GM13976 (cell line): ENCODE measurements around the gene PNPLA3.

ENCODE experiments used
- DNase-seq: peaks from one replicate; pipeline ENCODE4 v3.0.0; 2012; ENCODE audit warnings: low spot score
- CTCF ChIP-seq: IDR thresholded peaks from 2 replicates; pipeline ENCODE4 v1.5.1; 2012; ENCODE audit warnings: borderline replicate concordance, mild to moderate bottlenecking; ENCODE audit not compliant: insufficient read depth; ENCODE audit errors: extremely low read depth, missing control alignments, control extremely low read depth
- in situ Hi-C: fragments of 300-500 bp; cut with MboI; formaldehyde crosslinking; loops from one replicate; pipeline ENCODE4 v1.12.0; 2022; ENCODE audit warnings: low sequenced_read_pairs, mixed read lengths, inconsistent platforms; ENCODE audit not compliant: unreplicated experiment

The PNPLA3 gene

GRCh38 chr22:43928908-43929307 is 5.3 kb downstream of the PNPLA3 start:
- TF ChIP-seq CTCF = no peak
- DNase-seq = no peak
- in situ Hi-C loops = no loop called here

- in situ Hi-C loops = no loop called here
- no peak for DNase-seq
- TF ChIP-seq CTCF = no peak
These were observed 8.2 kb downstream of the PNPLA3 start for GRCh38 chr22:43931771-43932170.

GRCh38 chr22:43941449-43941848 is 17.8 kb downstream of the PNPLA3 start:
- DNase-seq = no peak
- no peak for TF ChIP-seq CTCF
- in situ Hi-C loops = no loop called here

GRCh38 chr22:43944670-43945430 is 21.2 kb downstream of the PNPLA3 start:
- no peak for TF ChIP-seq CTCF
- no peak for DNase-seq
- in situ Hi-C loops = no loop called here

- in situ Hi-C loops = no loop called here
- DNase-seq = peak; percentile 86
- TF ChIP-seq CTCF = peak; percentile 75
These were observed 22.2 kb downstream of the PNPLA3 start for GRCh38 chr22:43945632-43946383.

GRCh38 chr22:43946384-43946667 is 22.7 kb downstream of the PNPLA3 start:
- DNase-seq = no peak
- TF ChIP-seq CTCF = no peak
- in situ Hi-C loops = no loop called here
